ENCODE measurements around the gene ARPC5.

Gene ARPC5

GRCh38 chr1:183604815-183605214 lies 30.8 kb downstream of the ARPC5 start:
- no peak for TF ChIP-seq MAX (IDR thresholded peaks at IDR 0.05; ENCODE audit: low read depth, low read length)
- TF ChIP-seq, protein P1, sequence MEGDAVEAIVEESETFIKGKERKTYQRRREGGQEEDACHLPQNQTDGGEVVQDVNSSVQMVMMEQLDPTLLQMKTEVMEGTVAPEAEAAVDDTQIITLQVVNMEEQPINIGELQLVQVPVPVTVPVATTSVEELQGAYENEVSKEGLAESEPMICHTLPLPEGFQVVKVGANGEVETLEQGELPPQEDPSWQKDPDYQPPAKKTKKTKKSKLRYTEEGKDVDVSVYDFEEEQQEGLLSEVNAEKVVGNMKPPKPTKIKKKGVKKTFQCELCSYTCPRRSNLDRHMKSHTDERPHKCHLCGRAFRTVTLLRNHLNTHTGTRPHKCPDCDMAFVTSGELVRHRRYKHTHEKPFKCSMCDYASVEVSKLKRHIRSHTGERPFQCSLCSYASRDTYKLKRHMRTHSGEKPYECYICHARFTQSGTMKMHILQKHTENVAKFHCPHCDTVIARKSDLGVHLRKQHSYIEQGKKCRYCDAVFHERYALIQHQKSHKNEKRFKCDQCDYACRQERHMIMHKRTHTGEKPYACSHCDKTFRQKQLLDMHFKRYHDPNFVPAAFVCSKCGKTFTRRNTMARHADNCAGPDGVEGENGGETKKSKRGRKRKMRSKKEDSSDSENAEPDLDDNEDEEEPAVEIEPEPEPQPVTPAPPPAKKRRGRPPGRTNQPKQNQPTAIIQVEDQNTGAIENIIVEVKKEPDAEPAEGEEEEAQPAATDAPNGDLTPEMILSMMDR (IDR thresholded peaks at IDR 0.05; ENCODE audit: low read depth, low read length), result no peak
- no peak for TF ChIP-seq MYC (IDR thresholded peaks at IDR 0.05; ENCODE audit: low read depth, low read length)

DNA sequence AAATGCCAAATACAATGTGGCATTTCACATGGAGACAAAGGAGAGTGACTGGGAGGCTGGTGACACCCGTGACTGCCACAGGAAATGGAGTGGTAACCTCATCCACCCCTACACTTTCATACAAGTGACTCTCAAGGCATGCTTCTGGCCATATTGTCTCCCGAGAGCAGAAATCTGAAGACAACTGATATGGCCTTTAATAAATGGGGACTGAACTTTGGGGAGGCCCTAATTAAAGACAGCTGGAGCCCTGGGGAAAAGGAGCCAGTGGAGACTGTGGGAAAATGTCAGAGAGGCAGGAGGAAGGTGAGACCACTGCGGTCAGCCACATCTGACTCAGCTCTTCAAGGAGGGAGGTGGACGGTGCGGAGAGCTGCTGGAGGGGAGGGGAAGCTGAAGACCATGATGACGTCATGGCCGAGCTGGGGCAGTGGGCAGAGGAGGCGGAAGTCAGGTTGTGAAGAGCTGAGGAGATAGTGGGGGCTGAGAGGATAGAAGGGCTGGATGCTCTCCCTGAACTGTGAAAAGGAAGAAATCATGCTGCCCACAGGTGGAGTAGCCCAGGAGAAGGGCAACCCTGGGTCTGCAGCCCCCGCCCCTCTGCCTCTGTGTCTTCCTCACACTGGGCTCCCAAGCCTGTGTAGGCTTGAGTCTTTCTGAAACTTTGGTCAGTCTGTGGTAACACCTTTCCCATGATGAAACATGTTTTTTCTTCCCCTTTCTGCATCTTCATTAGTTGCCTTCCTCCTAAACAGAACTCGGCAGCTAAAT lies 31.4 kb downstream of the ARPC5 start:
- TF ChIP-seq, protein P1 (IDR thresholded peaks at IDR 0.05; ENCODE audit: low read depth, low read length), result no peak
- no peak for TF ChIP-seq MYC (IDR thresholded peaks at IDR 0.05; ENCODE audit: low read depth, low read length)
- no peak for TF ChIP-seq POLR2A (IDR thresholded peaks at IDR 0.05; ENCODE audit: extremely low read depth, insufficient read length)
- no peak; the same call in 1 of the 2 replicates for TF ChIP-seq MAX (IDR thresholded peaks at IDR 0.05; ENCODE audit: low read depth, low read length)
- peak overlapping the region; percentile 32 for H3K4me3 ChIP-seq (ENCODE audit: low read depth, low read length)
- peak; percentile 92 for DNase-seq (ENCODE audit: low read depth)

More at GRCh38 chr1:183604815-183605214, 30.8 kb downstream of the ARPC5 start:
- DNase-seq (ENCODE audit: low read depth), result no peak
- H3K4me3 ChIP-seq (ENCODE audit: low read depth, low read length), result peak overlapping the region; percentile 32

DNA sequence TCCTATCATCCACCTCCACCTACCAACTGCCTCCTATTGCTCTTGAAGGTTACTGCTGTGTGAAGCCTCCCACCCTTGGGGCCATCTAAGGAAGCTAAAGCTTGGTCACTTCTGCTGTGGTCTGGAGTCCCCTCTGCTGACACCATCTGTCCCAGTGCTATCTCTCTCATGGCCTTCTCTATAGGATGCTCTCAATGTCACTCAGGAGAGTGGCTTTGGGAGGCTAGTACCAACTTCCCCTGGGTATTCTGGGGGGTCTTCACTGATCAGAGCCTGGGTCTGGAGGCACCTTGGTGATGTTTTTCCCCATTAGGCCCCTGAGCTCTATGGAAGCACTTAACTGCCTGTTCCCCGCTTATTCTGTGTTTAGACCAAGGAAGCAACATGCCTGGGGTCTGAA lies 33.1 kb downstream of the ARPC5 start:
- no peak for DNase-seq (ENCODE audit: low read depth)
- TF ChIP-seq POLR2A (IDR thresholded peaks at IDR 0.05; ENCODE audit: extremely low read depth, insufficient read length) (no peak), MYC (IDR thresholded peaks at IDR 0.05; ENCODE audit: low read depth, low read length) (no peak), MAX (IDR thresholded peaks at IDR 0.05; ENCODE audit: low read depth, low read length) (no peak)
- TF ChIP-seq, protein P1 (IDR thresholded peaks at IDR 0.05; ENCODE audit: low read depth, low read length), result no peak
- H3K4me3 ChIP-seq (ENCODE audit: low read depth, low read length), result no peak overlapping the region

GRCh38 chr1:183600634-183601033 lies 34.9 kb downstream of the ARPC5 start:
- no peak overlapping the region for H3K4me3 ChIP-seq (ENCODE audit: low read depth, low read length)
- no peak for DNase-seq (ENCODE audit: low read depth)
- TF ChIP-seq MAX (IDR thresholded peaks at IDR 0.05; ENCODE audit: low read depth, low read length) (no peak), POLR2A (IDR thresholded peaks at IDR 0.05; ENCODE audit: extremely low read depth, insufficient read length) (no peak), MYC (IDR thresholded peaks at IDR 0.05; ENCODE audit: low read depth, low read length) (no peak)
- TF ChIP-seq, protein P1 (IDR thresholded peaks at IDR 0.05; ENCODE audit: low read depth, low read length), result no peak

- TF ChIP-seq, protein P1 (IDR thresholded peaks at IDR 0.05; ENCODE audit: low read depth, low read length), result no peak
- TF ChIP-seq MAX (IDR thresholded peaks at IDR 0.05; ENCODE audit: low read depth, low read length), result no peak
- no peak for TF ChIP-seq POLR2A (IDR thresholded peaks at IDR 0.05; ENCODE audit: extremely low read depth, insufficient read length)
- no peak for TF ChIP-seq MYC (IDR thresholded peaks at IDR 0.05; ENCODE audit: low read depth, low read length)
- peak; percentile 69 for DNase-seq (ENCODE audit: low read depth)
- no peak overlapping the region for H3K4me3 ChIP-seq (ENCODE audit: low read depth, low read length)
These were observed 35.4 kb downstream of the ARPC5 start for GRCh38 chr1:183600136-183600535.
